Endothelial cell of umbilical vein (primary cell): ENCODE measurements around the gene CRISPLD2.

Source experiments
- CTCF ChIP-seq, 2 donors: IDR thresholded peaks; 1 replicate in 1 of 2; 2 replicates in 1 of 2; pipeline ENCODE4 v1.5.1; 2011; ENCODE audit warnings: low read length in 2 of 2, mild to moderate bottlenecking in 2 of 2, moderate library complexity in 2 of 2, control low read depth in 1 of 2, inconsistent platforms in 1 of 2, low read depth in 1 of 2; ENCODE audit not compliant: insufficient read depth in 1 of 2; ENCODE audit errors: extremely low read depth in 1 of 2
- POLR2A ChIP-seq: IDR thresholded peaks from 2 replicates; pipeline ENCODE4 v1.6.1; 2012; ENCODE audit warnings: low read depth, mild to moderate bottlenecking, control low read depth, low read length
- POLR2AphosphoS5 ChIP-seq: IDR thresholded peaks from 2 replicates; pipeline ENCODE4 v1.6.1; 2012; ENCODE audit warnings: low read depth, mild to moderate bottlenecking, control low read depth, low read length, moderate library complexity; ENCODE audit not compliant: insufficient read depth

- TF ChIP-seq CTCF (IDR thresholded peaks at IDR 0.05; ENCODE audit: extremely low read depth in 1 of 2, insufficient read depth in 1 of 2, low read depth in 1 of 2, low read length in 2 of 2) = no peak
- no peak for TF ChIP-seq POLR2AphosphoS5
- TF ChIP-seq POLR2A = no peak
These were observed 22.8 kb downstream of the CRISPLD2 start for GRCh38 chr16:84842516-84843148.
